ENCODE results near the gene PDSS2.

PDSS2 gene

DNA sequence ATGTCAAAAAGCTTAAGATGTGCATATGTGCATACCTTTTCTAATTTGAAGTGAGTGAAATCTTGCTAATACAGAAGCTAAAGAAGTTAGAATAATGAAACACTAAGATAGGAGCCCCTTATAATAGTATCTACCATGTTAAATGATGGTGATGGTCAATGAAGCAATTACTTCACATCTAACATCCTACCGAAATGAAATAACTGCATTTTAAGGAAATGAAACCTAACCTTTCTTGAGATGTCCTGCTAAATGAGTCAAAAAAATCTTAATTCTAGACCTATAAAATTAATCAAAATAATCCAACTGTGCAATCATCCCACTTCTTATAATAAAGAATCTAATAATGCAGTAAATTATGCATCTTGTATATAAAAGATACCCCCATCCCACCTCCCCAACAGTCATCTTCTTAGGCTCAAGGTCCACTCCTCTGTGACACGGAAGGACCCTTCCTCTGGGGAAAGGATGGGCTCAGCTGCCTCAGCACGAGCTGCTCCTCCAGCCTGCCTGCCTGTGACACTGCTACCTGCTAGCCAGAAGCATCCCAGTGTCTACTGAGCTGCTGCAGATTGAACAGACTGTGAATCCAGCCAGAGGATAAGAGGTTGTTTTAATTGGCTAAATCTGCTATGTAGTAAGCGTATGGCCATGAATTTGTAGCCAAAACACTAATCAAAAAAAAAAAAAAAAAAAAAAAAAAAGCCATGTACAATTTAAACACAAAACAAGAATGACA lies 214.5 kb downstream of the PDSS2 start:
- no CpG with 5 or more reads among the region's 4 CpGs for WGBS, 2 donors (ENCODE audit: extremely low coverage in 2 of 2, insufficient read length in 2 of 2, insufficient replicate concordance in 1 of 2)

DNA sequence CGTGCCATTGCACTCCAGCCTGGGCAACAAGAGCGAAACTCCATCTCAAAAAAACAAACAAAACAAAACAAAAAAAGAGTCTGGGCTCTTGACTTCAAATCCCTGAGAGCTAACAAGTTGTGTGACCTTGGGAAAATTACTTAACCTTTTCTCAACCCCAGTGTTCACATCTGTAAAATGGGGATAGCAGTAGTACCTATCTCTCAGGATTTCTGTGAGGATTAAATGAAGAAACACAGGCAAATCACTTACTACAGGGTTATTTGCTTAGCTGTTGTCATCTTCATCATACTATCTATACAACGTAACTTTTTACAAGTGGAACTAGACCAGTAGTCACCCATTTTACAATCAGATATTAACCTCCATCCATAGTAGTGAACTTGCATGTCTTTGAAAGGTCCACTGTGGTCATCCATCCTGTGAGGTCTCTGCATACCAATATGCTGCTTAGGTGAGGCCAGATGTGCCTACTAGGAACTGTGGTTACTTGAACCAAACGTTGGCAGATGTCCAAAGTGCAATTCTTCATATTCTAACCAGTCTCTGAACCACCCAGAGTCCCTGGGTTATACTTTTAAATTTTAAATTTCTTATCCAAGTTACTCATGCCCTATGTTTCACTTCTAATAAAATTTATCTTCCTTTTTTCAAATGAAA lies 215.2 kb downstream of the PDSS2 start:
- Histone ChIP-seq H3K18ac (ENCODE audit: low read length) (no peak overlapping the region), H3K27ac (replicated peaks; ENCODE audit: low read length) (no peak overlapping the region), H3K23ac (ENCODE audit: low read depth, low read length, poor library complexity) (no peak overlapping the region), H3K9ac (ENCODE audit: low read depth, low read length, poor library complexity) (no peak overlapping the region), H3K9me3 (replicated peaks in 1 of 2; ENCODE audit: control insufficient read depth in 2 of 2, insufficient read depth in 1 of 2, low read depth in 1 of 2, low read length in 2 of 2) (no peaks in the 10 kb centered on the region), H2AK5ac (ENCODE audit: low read depth, low read length) (no peak overlapping the region), H3K27me3 (ENCODE audit: control insufficient read depth in 3 of 3, insufficient read depth in 3 of 3, low read depth in 1 of 3, low read length in 3 of 3) (no peaks in the 10 kb centered on the region), H3K14ac (ENCODE audit: low read length) (no peak overlapping the region), H4K8ac (ENCODE audit: low read depth, low read length) (no peak overlapping the region), H2BK12ac (ENCODE audit: low read length) (no peak overlapping the region), H3K4me2 (ENCODE audit: insufficient read depth, low read length, poor library complexity, severe bottlenecking) (no peak overlapping the region), H3K4me3 (ENCODE audit: low read length in 2 of 2) (no peak overlapping the region), H3K4me1 (ENCODE audit: control insufficient read depth in 2 of 2, insufficient read depth in 1 of 2, low read depth in 1 of 2, low read length in 2 of 2) (no peaks in the 10 kb centered on the region), H2BK120ac (ENCODE audit: low read depth, low read length) (no peak overlapping the region), H2BK15ac (ENCODE audit: low read length) (no peak overlapping the region), H3K4ac (ENCODE audit: low read length) (no peak overlapping the region), H2BK5ac (ENCODE audit: low read length) (no peak overlapping the region), H3K79me1 (ENCODE audit: low read depth, low read length) (no peaks in the 10 kb centered on the region), H2AFZ (ENCODE audit: low read length) (no peak overlapping the region), H3K36me3 (replicated peaks in 1 of 2; ENCODE audit: control insufficient read depth in 2 of 2, insufficient read depth in 2 of 2, low read length in 2 of 2) (no peaks in the 10 kb centered on the region), H4K91ac (ENCODE audit: low read depth, low read length, poor library complexity) (no peak overlapping the region)
- WGBS, 2 donors (ENCODE audit: extremely low coverage in 2 of 2, insufficient read length in 2 of 2, insufficient replicate concordance in 1 of 2): no CpG with 5 or more reads among the region's 4 CpGs
- DNase-seq (ENCODE audit: low spot score): no peak

More for the DNA sequence above, 214.5 kb downstream of the PDSS2 start:
- H2BK5ac ChIP-seq (ENCODE audit: low read length): no peak overlapping the region
- H3K27ac ChIP-seq (replicated peaks; ENCODE audit: low read length): no peak overlapping the region
- H3K9ac ChIP-seq (ENCODE audit: low read depth, low read length, poor library complexity): no peak overlapping the region
- no peak overlapping the region for H3K4me3 ChIP-seq (ENCODE audit: low read length in 2 of 2)
- no peak for DNase-seq (ENCODE audit: low spot score)
- no peak overlapping the region for H3K18ac ChIP-seq (ENCODE audit: low read length)
- no peak overlapping the region for H2AFZ ChIP-seq (ENCODE audit: low read length)
- H3K4me1 ChIP-seq (ENCODE audit: control insufficient read depth in 2 of 2, insufficient read depth in 1 of 2, low read depth in 1 of 2, low read length in 2 of 2): no peaks in the 10 kb centered on the region
- no peaks in the 10 kb centered on the region for H3K36me3 ChIP-seq (replicated peaks in 1 of 2; ENCODE audit: control insufficient read depth in 2 of 2, insufficient read depth in 2 of 2, low read length in 2 of 2)
- H2BK12ac ChIP-seq (ENCODE audit: low read length): no peak overlapping the region
- H4K91ac ChIP-seq (ENCODE audit: low read depth, low read length, poor library complexity): no peak overlapping the region
- no peak overlapping the region for H2AK5ac ChIP-seq (ENCODE audit: low read depth, low read length)
- no peak overlapping the region for H4K8ac ChIP-seq (ENCODE audit: low read depth, low read length)
- no peaks in the 10 kb centered on the region for H3K27me3 ChIP-seq (ENCODE audit: control insufficient read depth in 3 of 3, insufficient read depth in 3 of 3, low read depth in 1 of 3, low read length in 3 of 3)
- H2BK120ac ChIP-seq (ENCODE audit: low read depth, low read length): no peak overlapping the region
- H3K79me1 ChIP-seq (ENCODE audit: low read depth, low read length): no peaks in the 10 kb centered on the region
- no peak overlapping the region for H3K4ac ChIP-seq (ENCODE audit: low read length)
- H3K9me3 ChIP-seq (replicated peaks in 1 of 2; ENCODE audit: control insufficient read depth in 2 of 2, insufficient read depth in 1 of 2, low read depth in 1 of 2, low read length in 2 of 2): no peaks in the 10 kb centered on the region
- H3K23ac ChIP-seq (ENCODE audit: low read depth, low read length, poor library complexity): no peak overlapping the region
- H2BK15ac ChIP-seq (ENCODE audit: low read length): no peak overlapping the region
- H3K4me2 ChIP-seq (ENCODE audit: insufficient read depth, low read length, poor library complexity, severe bottlenecking): no peak overlapping the region
- H3K14ac ChIP-seq (ENCODE audit: low read length): no peak overlapping the region

DNA sequence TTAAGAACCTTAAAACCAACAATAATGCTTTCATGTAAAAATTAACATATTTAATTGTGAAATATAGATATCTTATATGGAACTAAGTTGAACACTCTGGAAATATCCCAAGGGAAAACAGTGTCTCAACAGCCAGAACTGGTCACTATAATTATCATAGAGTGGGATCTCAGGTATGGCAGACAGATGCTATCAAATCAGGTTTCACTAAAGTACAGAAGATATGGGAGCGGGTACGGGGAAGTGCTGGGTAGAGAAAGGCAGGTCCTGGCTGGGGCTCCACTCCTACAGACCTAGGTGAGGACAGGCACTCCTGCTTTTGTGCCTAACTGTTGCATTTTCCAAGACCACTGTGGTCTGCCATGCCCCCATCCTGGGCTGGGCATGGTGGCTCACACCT lies 215.9 kb downstream of the PDSS2 start:
- Histone ChIP-seq H2AK5ac (ENCODE audit: low read depth, low read length) (no peak overlapping the region), H3K4me2 (ENCODE audit: insufficient read depth, low read length, poor library complexity, severe bottlenecking) (no peak overlapping the region), H3K9me3 (replicated peaks in 1 of 2; ENCODE audit: control insufficient read depth in 2 of 2, insufficient read depth in 1 of 2, low read depth in 1 of 2, low read length in 2 of 2) (no peaks in the 10 kb centered on the region), H3K27me3 (ENCODE audit: control insufficient read depth in 3 of 3, insufficient read depth in 3 of 3, low read depth in 1 of 3, low read length in 3 of 3) (no peaks in the 10 kb centered on the region), H3K18ac (ENCODE audit: low read length) (no peak overlapping the region), H3K27ac (replicated peaks; ENCODE audit: low read length) (no peak overlapping the region), H3K14ac (ENCODE audit: low read length) (no peak overlapping the region), H2BK120ac (ENCODE audit: low read depth, low read length) (no peak overlapping the region), H3K23ac (ENCODE audit: low read depth, low read length, poor library complexity) (no peak overlapping the region), H2BK15ac (ENCODE audit: low read length) (no peak overlapping the region), H3K4ac (ENCODE audit: low read length) (no peak overlapping the region), H3K4me3 (ENCODE audit: low read length in 2 of 2) (no peak overlapping the region), H2BK12ac (ENCODE audit: low read length) (no peak overlapping the region), H3K9ac (ENCODE audit: low read depth, low read length, poor library complexity) (no peak overlapping the region), H4K91ac (ENCODE audit: low read depth, low read length, poor library complexity) (no peak overlapping the region), H3K79me1 (ENCODE audit: low read depth, low read length) (no peaks in the 10 kb centered on the region), H2AFZ (ENCODE audit: low read length) (no peak overlapping the region), H3K36me3 (replicated peaks in 1 of 2; ENCODE audit: control insufficient read depth in 2 of 2, insufficient read depth in 2 of 2, low read length in 2 of 2) (no peaks in the 10 kb centered on the region), H4K8ac (ENCODE audit: low read depth, low read length) (no peak overlapping the region), H3K4me1 (ENCODE audit: control insufficient read depth in 2 of 2, insufficient read depth in 1 of 2, low read depth in 1 of 2, low read length in 2 of 2) (no peaks in the 10 kb centered on the region), H2BK5ac (ENCODE audit: low read length) (no peak overlapping the region)
- DNase-seq (ENCODE audit: low spot score): no peak
- no CpG with 5 or more reads among the region's 2 CpGs for WGBS, 2 donors (ENCODE audit: extremely low coverage in 2 of 2, insufficient read length in 2 of 2, insufficient replicate concordance in 1 of 2)

DNA sequence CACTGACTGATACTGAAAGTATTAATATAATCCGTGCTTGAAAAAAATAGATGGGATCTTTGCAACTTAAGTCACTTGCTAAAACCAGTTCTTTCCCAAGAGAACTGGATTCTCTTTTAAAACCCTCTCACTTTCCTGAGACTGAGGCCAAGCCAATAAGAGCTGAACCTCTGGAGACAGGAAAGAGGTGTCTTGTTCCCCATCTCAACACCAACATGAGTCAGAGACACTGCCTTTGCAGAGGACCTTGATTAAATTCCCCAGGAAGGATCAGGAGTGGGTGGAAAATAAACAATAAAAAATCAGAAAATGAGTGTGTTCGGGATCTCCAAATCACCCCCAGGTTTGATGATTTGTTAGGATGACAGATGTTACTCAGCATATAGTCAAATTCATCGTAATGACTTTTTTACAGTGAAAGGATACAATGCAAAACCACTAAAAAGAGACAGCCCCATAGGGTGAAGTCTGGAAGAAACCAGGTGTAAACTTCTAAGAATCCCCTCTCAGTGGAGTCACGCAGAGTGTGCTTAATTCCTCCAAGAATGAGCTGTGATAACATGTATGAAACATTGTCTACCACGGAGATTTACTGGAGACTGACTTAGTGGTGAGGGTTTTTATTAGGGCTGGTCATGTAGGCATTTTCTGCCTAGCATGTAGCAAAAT lies 221.2 kb downstream of the PDSS2 start:
- no peak overlapping the region for H2BK5ac ChIP-seq (ENCODE audit: low read length)
- DNase-seq (ENCODE audit: low spot score): no peak
- no peak overlapping the region for H2BK120ac ChIP-seq (ENCODE audit: low read depth, low read length)
- H3K4me1 ChIP-seq (ENCODE audit: control insufficient read depth in 2 of 2, insufficient read depth in 1 of 2, low read depth in 1 of 2, low read length in 2 of 2): no peaks in the 10 kb centered on the region
- no peaks in the 10 kb centered on the region for H3K27me3 ChIP-seq (ENCODE audit: control insufficient read depth in 3 of 3, insufficient read depth in 3 of 3, low read depth in 1 of 3, low read length in 3 of 3)
- H2AFZ ChIP-seq (ENCODE audit: low read length): no peak overlapping the region
- H3K18ac ChIP-seq (ENCODE audit: low read length): no peak overlapping the region
- H2AK5ac ChIP-seq (ENCODE audit: low read depth, low read length): no peak overlapping the region
- H3K9me3 ChIP-seq (replicated peaks in 1 of 2; ENCODE audit: control insufficient read depth in 2 of 2, insufficient read depth in 1 of 2, low read depth in 1 of 2, low read length in 2 of 2): peaks cover 0 to 8% of the 10 kb centered on the region in 2 donors
- H3K79me1 ChIP-seq (ENCODE audit: low read depth, low read length): no peaks in the 10 kb centered on the region
- H4K91ac ChIP-seq (ENCODE audit: low read depth, low read length, poor library complexity): no peak overlapping the region
- no peak overlapping the region for H3K9ac ChIP-seq (ENCODE audit: low read depth, low read length, poor library complexity)
- H2BK12ac ChIP-seq (ENCODE audit: low read length): no peak overlapping the region
- H3K14ac ChIP-seq (ENCODE audit: low read length): no peak overlapping the region
- H3K4me3 ChIP-seq (ENCODE audit: low read length in 2 of 2): no peak overlapping the region
- H3K36me3 ChIP-seq (replicated peaks in 1 of 2; ENCODE audit: control insufficient read depth in 2 of 2, insufficient read depth in 2 of 2, low read length in 2 of 2): no peaks in the 10 kb centered on the region
- H2BK15ac ChIP-seq (ENCODE audit: low read length): no peak overlapping the region
- H3K4ac ChIP-seq (ENCODE audit: low read length): no peak overlapping the region
- H3K4me2 ChIP-seq (ENCODE audit: insufficient read depth, low read length, poor library complexity, severe bottlenecking): no peak overlapping the region
- no CpG with 5 or more reads among the region's 5 CpGs for WGBS, 2 donors (ENCODE audit: extremely low coverage in 2 of 2, insufficient read length in 2 of 2, insufficient replicate concordance in 1 of 2)
- H4K8ac ChIP-seq (ENCODE audit: low read depth, low read length): no peak overlapping the region
- H3K27ac ChIP-seq (replicated peaks; ENCODE audit: low read length): no peak overlapping the region
- H3K23ac ChIP-seq (ENCODE audit: low read depth, low read length, poor library complexity): no peak overlapping the region

All from neuronal stem cell (in vitro differentiated cells).